CD8-positive, alpha-beta memory T cell (primary cell): ENCODE results near the gene CHST15. TPM values are rescaled to one million over a fixed set of nuclear protein-coding genes. Genes with fewer than 3 reads are reported as not detected.
"Not testable (repeated sequence)": the region's sequence is repeated elsewhere in the genome, so short reads cannot be mapped to it uniquely, and the experiment has no call there.

Experiments
- CTCF ChIA-PET: fragments of 350-600 bp; sonication (Branson Sonifier 250); formaldehyde crosslinking; loops from one replicate; lab custom pipeline; 2021; ENCODE audit warnings: antibody characterized with exemption; lab: Charles Lee
- POLR2A ChIA-PET: fragments of 350-600 bp; sonication (Branson Sonifier 250); formaldehyde crosslinking; loops from one replicate; lab custom pipeline; 2021; ENCODE audit warnings: antibody characterized with exemption; lab: Charles Lee
- DNase-seq, 5 donors: peaks; one replicate each; pipeline versions ENCODE4 v3.0.0 to v3.0.0-alpha.2; 2020 to 2022; ENCODE audit warnings: mixed read lengths in 1 of 5
- H3K27ac ChIP-seq: one replicate; pipeline ENCODE4 v1.7.0; 2013; ENCODE audit warnings: low read depth, mild to moderate bottlenecking, low read length, moderate library complexity
- H3K27me3 ChIP-seq: 2 replicates; pipeline ENCODE4 v1.7.0; 2013; ENCODE audit warnings: low read length, mild to moderate bottlenecking; ENCODE audit not compliant: insufficient read depth, poor library complexity, severe bottlenecking
- H3K36me3 ChIP-seq: 2 replicates; pipeline ENCODE4 v1.7.0; 2013; ENCODE audit warnings: mild to moderate bottlenecking, low read length, moderate library complexity; ENCODE audit not compliant: insufficient read depth
- H3K4me1 ChIP-seq: 2 replicates; pipeline ENCODE4 v1.7.0; 2013; ENCODE audit warnings: mild to moderate bottlenecking, low read length, moderate library complexity; ENCODE audit not compliant: insufficient read depth
- H3K4me3 ChIP-seq: 2 replicates; pipeline ENCODE4 v1.7.0; 2013; ENCODE audit warnings: mild to moderate bottlenecking, low read length
- H3K9me3 ChIP-seq: 2 replicates; pipeline ENCODE4 v1.7.0; 2013; ENCODE audit warnings: mild to moderate bottlenecking, low read length
- H3K27ac Mint-ChIP-seq, 8 donors: one replicate each; pipeline ENCODE4 v1.8.0; 2020 to 2021; ENCODE audit warnings: mixed read lengths in 8 of 8, mild to moderate bottlenecking in 6 of 8, inconsistent platforms in 3 of 8, moderate library complexity in 3 of 8
- H3K27me3 Mint-ChIP-seq, 2 donors: one replicate each; pipeline ENCODE4 v1.8.0; 2020 to 2021; ENCODE audit warnings: mixed read lengths in 2 of 2, mild to moderate bottlenecking in 1 of 2, moderate library complexity in 1 of 2
- H3K36me3 Mint-ChIP-seq, 3 donors: one replicate each; pipeline ENCODE4 v1.8.0; 2020 to 2021; ENCODE audit warnings: mixed read lengths in 3 of 3, inconsistent platforms in 1 of 3, mild to moderate bottlenecking in 1 of 3
- H3K4me1 Mint-ChIP-seq, 3 donors: one replicate each; pipeline ENCODE4 v1.8.0; 2020 to 2021; ENCODE audit warnings: mixed read lengths in 3 of 3, inconsistent platforms in 1 of 3, mild to moderate bottlenecking in 1 of 3
- H3K4me3 Mint-ChIP-seq, 7 donors: one replicate each; pipeline ENCODE4 v1.8.0; 2020 to 2021; ENCODE audit warnings: mixed read lengths in 7 of 7, mild to moderate bottlenecking in 6 of 7, moderate library complexity in 4 of 7, inconsistent platforms in 2 of 7
- H3K9me3 Mint-ChIP-seq, 5 donors: one replicate each; pipeline ENCODE4 v1.8.0; 2020 to 2022; ENCODE audit warnings: mixed read lengths in 5 of 5, mild to moderate bottlenecking in 3 of 5, moderate library complexity in 2 of 5, inconsistent platforms in 1 of 5
- polyA plus RNA-seq: library from polyadenylated mRNA; unstranded; fragments of 300-500 nt; fragmentation: Illumina TruSeq; gene quantifications from one replicate; pipeline ENCODE4 v1.2.3, GENCODE V29; 2021
- total RNA-seq, 2 experiments: library from RNA; stranded (reverse); gene quantifications; one replicate each; pipeline ENCODE4 v1.2.3, GENCODE V29; 2021

Gene CHST15
- total and polyA plus RNA-seq, 3 experiments from 2014 or later: 0.18 to 0.24 TPM; not detected in 1

- POLR2A ChIA-PET, H3K9me3 ChIP-seq, CTCF ChIA-PET, H3K36me3 ChIP-seq, H3K36me3 Mint-ChIP-seq, H3K27me3 ChIP-seq, H3K4me3 ChIP-seq, H3K27ac ChIP-seq, H3K4me1 Mint-ChIP-seq, H3K4me1 ChIP-seq, H3K27ac Mint-ChIP-seq, DNase-seq, H3K9me3 Mint-ChIP-seq: not testable (repeated sequence)
- Mint-ChIP-seq H3K27me3 (peaks cover 36 to 50% of the 10 kb centered on the region in 2 donors), H3K4me3 (peak overlapping the region in 1 of 7 donors; percentile 36)
Observed at GRCh38 chr10:124093774-124094418, 498 bp upstream of the CHST15 start.

- Histone ChIP-seq H3K27ac (no peak overlapping the region), H3K4me1 (no peaks in the 10 kb centered on the region), H3K9me3 (no peaks in the 10 kb centered on the region), H3K27me3 (no peaks in the 10 kb centered on the region), H3K4me3 (no peak overlapping the region), H3K36me3 (no peaks in the 10 kb centered on the region)
- Mint-ChIP-seq H3K4me3 (peak overlapping the region in 2 of 7 donors; percentile 32 to 41), H3K36me3 (peaks cover 0 to 1% (median 0%) of the 10 kb centered on the region in 3 donors), H3K4me1 (peaks cover 1 to 9% (median 5%) of the 10 kb centered on the region in 3 donors), H3K27ac (no peak overlapping the region), H3K9me3 (peaks cover 0 to 1% (median 0%) of the 10 kb centered on the region in 5 donors), H3K27me3 (peaks cover 35 to 52% of the 10 kb centered on the region in 2 donors)
- DNase-seq: no peak
- CTCF ChIA-PET: no interaction called here
- POLR2A ChIA-PET: no interaction called here
Observed at GRCh38 chr10:124092250-124092859, 1.0 kb downstream of the CHST15 start.

- Histone ChIP-seq H3K4me1 (no peaks in the 10 kb centered on the region), H3K9me3 (no peaks in the 10 kb centered on the region), H3K27me3 (no peaks in the 10 kb centered on the region), H3K27ac (no peak overlapping the region), H3K36me3 (no peaks in the 10 kb centered on the region), H3K4me3 (no peak overlapping the region)
- peaks cover 0 to 1% (median 0%) of the 10 kb centered on the region in 3 donors for H3K36me3 Mint-ChIP-seq
- ChIA-PET POLR2A (no interaction called here), CTCF (no interaction called here)
- no peak for DNase-seq
- H3K9me3 Mint-ChIP-seq: peaks cover 0 to 1% (median 0%) of the 10 kb centered on the region in 5 donors
- H3K27ac Mint-ChIP-seq: no peak overlapping the region
- peaks cover 1 to 9% (median 5%) of the 10 kb centered on the region in 3 donors for H3K4me1 Mint-ChIP-seq
- H3K27me3 Mint-ChIP-seq: peaks cover 35 to 52% of the 10 kb centered on the region in 2 donors
- H3K4me3 Mint-ChIP-seq: peak overlapping the region in 2 of 7 donors; percentile 32 to 41
Observed at GRCh38 chr10:124091646-124092249, 1.6 kb downstream of the CHST15 start.

GRCh38 chr10:124090601-124091209 is 2.7 kb downstream of the CHST15 start:
- H3K27me3 Mint-ChIP-seq: peaks cover 32 to 44% of the 10 kb centered on the region in 2 donors

GRCh38 chr10:124089859-124090258 is 3.5 kb downstream of the CHST15 start:
- no peak for DNase-seq
- H3K9me3 ChIP-seq: no peaks in the 10 kb centered on the region
- H3K4me3 ChIP-seq: no peak overlapping the region
- no peaks in the 10 kb centered on the region for H3K27me3 ChIP-seq
- H3K36me3 Mint-ChIP-seq: peaks cover 0 to 1% (median 0%) of the 10 kb centered on the region in 3 donors
- no peak overlapping the region for H3K4me3 Mint-ChIP-seq
- CTCF ChIA-PET: no interaction called here
- peaks cover 1 to 9% (median 5%) of the 10 kb centered on the region in 3 donors for H3K4me1 Mint-ChIP-seq
- peaks cover 32 to 38% of the 10 kb centered on the region in 2 donors for H3K27me3 Mint-ChIP-seq
- H3K9me3 Mint-ChIP-seq: peaks cover 0 to 1% (median 0%) of the 10 kb centered on the region in 5 donors
- H3K27ac Mint-ChIP-seq: no peak overlapping the region
- no peaks in the 10 kb centered on the region for H3K4me1 ChIP-seq
- POLR2A ChIA-PET: no interaction called here
- no peaks in the 10 kb centered on the region for H3K36me3 ChIP-seq
- no peak overlapping the region for H3K27ac ChIP-seq

More at GRCh38 chr10:124090601-124091209, 2.7 kb downstream of the CHST15 start:
- DNase-seq: no peak
- Histone ChIP-seq H3K27ac (no peak overlapping the region), H3K9me3 (no peaks in the 10 kb centered on the region), H3K4me1 (no peaks in the 10 kb centered on the region), H3K36me3 (no peaks in the 10 kb centered on the region), H3K27me3 (no peaks in the 10 kb centered on the region), H3K4me3 (no peak overlapping the region)
- H3K36me3 Mint-ChIP-seq: peaks cover 0 to 1% (median 0%) of the 10 kb centered on the region in 3 donors
- H3K4me3 Mint-ChIP-seq: no peak overlapping the region
- peaks cover 1 to 9% (median 5%) of the 10 kb centered on the region in 3 donors for H3K4me1 Mint-ChIP-seq
- no peak overlapping the region for H3K27ac Mint-ChIP-seq
- POLR2A ChIA-PET: no interaction called here
- CTCF ChIA-PET: no interaction called here
- peaks cover 0 to 1% (median 0%) of the 10 kb centered on the region in 5 donors for H3K9me3 Mint-ChIP-seq

- Histone ChIP-seq H3K4me1 (no peaks in the 10 kb centered on the region), H3K27ac (no peak overlapping the region), H3K9me3 (no peaks in the 10 kb centered on the region), H3K36me3 (no peaks in the 10 kb centered on the region), H3K4me3 (no peak overlapping the region), H3K27me3 (no peaks in the 10 kb centered on the region)
- no peak overlapping the region for H3K4me3 Mint-ChIP-seq
- peaks cover 24 to 32% of the 10 kb centered on the region in 2 donors for H3K27me3 Mint-ChIP-seq
- POLR2A ChIA-PET: no interaction called here
- H3K27ac Mint-ChIP-seq: no peak overlapping the region
- CTCF ChIA-PET: no interaction called here
- H3K4me1 Mint-ChIP-seq: peaks cover 1 to 5% (median 5%) of the 10 kb centered on the region in 3 donors
- H3K9me3 Mint-ChIP-seq: peaks cover 0 to 1% (median 0%) of the 10 kb centered on the region in 5 donors
- H3K36me3 Mint-ChIP-seq: peaks cover 0 to 1% (median 0%) of the 10 kb centered on the region in 3 donors
- DNase-seq: no peak
Observed at GRCh38 chr10:124088915-124089314, 4.5 kb downstream of the CHST15 start.

- peaks cover 0 to 1% (median 0%) of the 10 kb centered on the region in 5 donors for H3K9me3 Mint-ChIP-seq
- H3K27me3 Mint-ChIP-seq: peaks cover 19 to 32% of the 10 kb centered on the region in 2 donors
- H3K27ac Mint-ChIP-seq: no peak overlapping the region
- no peak overlapping the region for H3K27ac ChIP-seq
- H3K9me3 ChIP-seq: no peaks in the 10 kb centered on the region
- CTCF ChIA-PET: no interaction called here
- H3K4me3 Mint-ChIP-seq: no peak overlapping the region
- H3K36me3 Mint-ChIP-seq: peaks cover 0 to 1% (median 0%) of the 10 kb centered on the region in 3 donors
- H3K4me1 ChIP-seq: no peaks in the 10 kb centered on the region
- H3K4me1 Mint-ChIP-seq: peaks cover 1 to 5% (median 5%) of the 10 kb centered on the region in 3 donors
- no peak overlapping the region for H3K4me3 ChIP-seq
- no peak for DNase-seq
- no peaks in the 10 kb centered on the region for H3K36me3 ChIP-seq
- H3K27me3 ChIP-seq: no peaks in the 10 kb centered on the region
- POLR2A ChIA-PET: no interaction called here
Observed at GRCh38 chr10:124087672-124088634, 5.4 kb downstream of the CHST15 start.
